GM19099 (cell line): Measurements from ENCODE around the gene USP11.

Experiments
- POLR2A ChIP-seq: IDR thresholded peaks from 3 replicates; pipeline ENCODE4 v1.6.1; 2011; ENCODE audit warnings: low read depth; ENCODE audit not compliant: insufficient read length; ENCODE audit errors: extremely low read depth

USP11 gene

GRCh38 chrX:47296766-47297365 is 64.1 kb downstream of the USP11 start:
- TF ChIP-seq POLR2A: no peak

GRCh38 chrX:47297874-47298273 is 65.1 kb downstream of the USP11 start:
- no peak for TF ChIP-seq POLR2A
